ENCODE data around the gene TK2.
A peak's percentile ranks its signal among the peaks of the same experiment; 100 is the strongest.
"Not testable (repeated sequence)": the region's sequence is repeated elsewhere in the genome, so short reads cannot be mapped to it uniquely, and the experiment has no call there.

TK2 gene

DNA sequence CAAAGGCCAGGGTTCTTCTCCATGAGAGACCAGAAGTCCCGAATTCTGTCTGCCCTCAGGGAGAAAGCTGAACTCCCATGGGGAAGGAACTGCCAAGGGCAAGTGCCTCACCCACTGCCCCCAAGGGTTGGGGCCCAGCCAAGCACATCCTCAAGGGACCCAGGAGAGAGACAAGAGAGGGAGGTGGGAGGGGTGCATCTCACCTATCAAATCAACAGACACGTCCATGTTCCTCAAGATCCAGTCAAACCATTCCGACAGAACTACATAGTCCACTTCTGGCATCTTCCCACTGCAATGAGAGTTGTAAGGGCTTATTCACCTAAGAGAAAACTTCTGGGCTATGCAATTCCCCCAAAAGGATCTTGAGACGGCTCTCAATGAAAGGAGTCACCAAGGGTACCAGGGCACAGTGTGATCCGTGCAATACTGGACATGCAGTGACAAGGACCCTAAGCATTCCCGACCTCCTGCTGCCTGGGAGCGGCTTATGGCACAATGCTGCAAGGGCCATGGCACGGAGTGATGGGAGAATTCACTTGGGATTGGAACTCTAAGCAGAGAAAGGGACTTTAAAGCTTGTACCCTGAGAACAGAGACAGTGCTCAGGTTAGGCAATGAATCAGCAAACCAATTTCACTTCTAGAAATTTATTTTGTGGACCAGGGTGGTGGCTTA, 32.2 kb downstream of the TK2 start:
- peak; percentile 12 for DNase-seq

DNA sequence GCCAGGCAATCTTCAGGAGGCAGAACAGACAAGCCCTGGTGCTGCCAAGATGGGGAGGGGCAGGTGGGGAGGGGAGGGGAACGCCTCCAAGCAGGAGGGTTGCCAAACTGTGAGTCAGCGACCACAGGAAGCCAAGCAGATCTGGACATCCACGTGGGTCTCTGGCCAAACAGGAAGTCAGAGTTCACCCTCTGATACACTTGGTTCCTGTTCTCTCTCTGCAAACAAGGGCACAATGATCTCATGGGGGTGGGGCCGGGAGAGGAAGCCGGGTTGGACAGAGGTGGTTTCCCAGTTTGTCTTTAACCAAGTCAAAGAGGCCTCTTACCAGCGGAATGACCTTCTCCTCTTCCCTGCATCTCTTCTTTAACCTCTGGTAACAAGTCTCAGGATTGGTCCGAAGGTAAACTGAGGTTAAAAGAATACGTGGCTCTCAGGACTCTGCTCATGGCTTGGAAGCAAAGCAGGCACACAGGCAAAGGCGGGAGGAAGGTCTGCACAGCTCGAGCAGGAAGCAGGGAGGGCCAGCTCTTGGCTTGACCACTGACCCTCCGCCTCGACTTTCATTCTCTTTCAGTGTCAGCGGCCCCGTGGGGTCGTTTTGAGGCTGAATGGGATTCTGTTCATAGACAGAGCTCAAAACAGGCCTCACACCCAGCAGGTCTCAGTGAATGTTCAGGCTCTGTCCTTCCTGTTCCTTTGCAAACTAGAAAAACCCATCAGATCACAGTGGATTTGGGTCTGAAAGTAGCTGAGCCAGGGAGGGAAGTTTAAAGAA, 32.9 kb downstream of the TK2 start:
- peak; percentile 99 for DNase-seq

DNA sequence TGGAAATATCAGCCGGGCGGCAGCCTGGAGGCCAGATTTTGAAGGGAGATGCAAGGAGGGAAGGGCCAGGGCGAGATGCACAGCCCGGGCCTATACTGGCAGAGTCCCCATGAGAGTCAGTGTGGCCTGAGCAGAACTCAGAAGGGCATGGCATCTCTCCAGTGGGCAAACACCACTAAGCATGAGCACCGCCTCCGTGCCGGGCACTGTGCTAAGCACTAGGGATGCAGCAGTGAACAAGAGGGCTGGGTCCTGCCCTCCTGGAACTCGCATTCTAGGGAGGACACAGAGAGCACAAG, 33.5 kb downstream of the TK2 start:
- no peak for DNase-seq

DNA sequence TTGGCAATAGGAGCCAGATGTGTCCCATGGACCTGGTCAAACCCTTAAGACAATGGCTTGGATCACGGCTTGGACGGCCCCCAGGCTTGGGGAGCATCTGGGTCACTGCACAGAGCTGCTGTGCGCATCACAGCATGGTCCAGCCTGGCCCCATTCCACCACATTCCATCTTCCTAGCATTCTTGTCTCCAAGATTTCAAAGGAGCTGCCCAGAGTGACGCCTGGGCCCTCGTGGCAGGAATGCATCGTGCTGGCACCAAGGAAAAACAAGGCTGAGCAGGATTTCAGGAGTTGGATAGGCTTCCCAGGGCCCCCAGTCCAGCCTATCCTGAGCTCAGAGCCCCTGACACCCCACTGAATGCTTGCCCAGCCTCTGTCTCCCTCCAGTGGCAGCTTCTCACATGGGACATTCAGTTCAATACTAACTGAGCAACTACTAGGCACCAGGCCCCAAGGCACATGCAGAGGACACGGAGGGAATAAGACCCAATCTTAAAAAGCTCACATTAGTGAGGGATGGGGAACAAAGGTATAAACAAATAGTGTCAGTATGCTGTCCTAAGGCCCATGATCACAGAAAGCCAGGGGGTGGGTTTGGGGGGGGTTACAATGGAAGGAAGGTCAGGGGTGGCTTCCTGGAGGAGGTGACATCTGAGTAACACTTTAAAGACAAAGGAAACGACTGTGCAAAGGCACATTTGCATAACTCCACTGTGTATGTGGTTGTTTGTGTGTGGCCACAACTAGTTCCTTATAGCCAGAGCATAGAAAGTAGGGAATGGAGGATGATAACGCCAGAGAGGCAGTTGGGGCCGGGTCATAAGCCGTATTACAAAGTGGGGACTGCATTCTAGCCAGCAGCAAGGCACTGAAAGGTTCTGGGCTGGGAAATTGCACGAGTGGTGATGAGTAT, 34.1 kb downstream of the TK2 start:
- DNase-seq: peak; percentile 33

DNA sequence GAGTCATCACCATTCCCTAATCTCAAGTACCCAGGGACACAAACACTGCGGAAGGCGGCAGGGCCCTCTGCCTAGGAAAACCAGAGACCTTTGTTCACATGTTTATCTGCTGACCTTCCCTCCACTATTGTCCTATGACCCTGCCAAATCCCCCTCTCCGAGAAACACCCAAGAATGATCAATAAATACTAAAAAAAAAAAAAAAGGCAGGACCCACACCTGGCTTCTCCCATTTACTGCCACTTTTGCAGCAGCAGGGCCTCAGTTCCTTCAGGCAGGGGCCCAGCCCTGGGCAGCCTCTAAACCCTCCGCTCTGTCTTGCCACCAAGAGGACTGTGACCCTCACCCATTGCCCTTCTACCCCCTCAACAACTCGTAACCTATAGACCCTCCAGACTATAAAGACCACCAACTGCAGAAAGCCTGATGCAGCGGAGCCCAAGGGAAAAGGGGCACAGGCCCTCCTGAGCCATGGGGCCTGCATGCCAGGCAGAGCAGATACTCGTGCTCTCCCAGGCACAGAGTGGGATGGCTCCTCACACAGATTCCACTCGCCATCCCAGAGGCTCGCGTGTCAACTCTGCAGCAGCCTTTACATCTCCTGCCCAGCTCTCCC, 34.8 kb downstream of the TK2 start:
- not testable (repeated sequence) for DNase-seq

DNA sequence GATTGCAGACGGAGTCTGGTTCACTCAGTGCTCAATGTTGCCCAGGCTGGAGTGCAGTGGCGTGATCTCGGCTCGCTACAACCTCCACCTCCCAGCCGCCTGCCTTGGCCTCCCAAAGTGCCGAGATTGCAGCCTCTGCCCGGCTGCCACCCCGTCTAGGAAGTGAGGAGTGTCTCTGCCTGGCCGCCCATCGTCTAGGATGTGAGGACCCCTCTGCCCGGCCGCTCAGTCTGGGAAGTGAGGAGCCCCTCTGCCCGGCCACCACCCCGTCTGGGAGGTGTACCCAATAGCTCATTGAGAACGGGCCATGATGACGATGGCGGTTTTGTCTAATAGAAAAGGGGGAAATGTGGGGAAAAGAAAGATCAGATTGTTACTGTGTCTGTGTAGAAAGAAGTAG, 35.5 kb downstream of the TK2 start:
- DNase-seq: not testable (repeated sequence)

DNA sequence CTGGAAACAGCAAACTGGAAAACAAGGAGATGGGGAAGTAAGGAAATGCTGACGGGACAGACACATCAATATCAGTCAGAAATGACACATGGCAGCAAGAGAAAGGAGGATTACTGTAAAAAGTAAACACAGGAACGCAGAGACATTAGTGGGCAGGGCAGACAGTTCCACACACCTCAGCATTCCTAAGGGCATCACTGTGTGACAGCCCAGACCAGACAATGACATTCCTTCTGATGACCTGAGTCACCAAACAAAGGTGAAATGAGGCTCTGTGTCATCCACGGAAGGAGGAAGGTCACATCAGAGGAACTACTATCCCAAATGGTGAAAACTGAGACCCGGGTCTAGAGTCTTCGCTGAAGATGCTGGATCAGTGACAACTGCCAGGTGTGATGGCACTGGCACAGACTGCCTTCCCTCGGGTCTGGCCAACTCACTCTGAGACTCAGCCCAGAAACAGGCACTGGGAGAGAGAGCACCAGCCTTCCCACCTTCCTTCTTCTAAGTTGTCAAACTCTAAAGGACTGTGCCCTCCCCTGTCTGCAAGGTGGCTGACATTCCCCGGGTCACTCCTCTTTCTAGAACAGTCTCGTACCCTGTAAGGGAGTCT, 36.7 kb downstream of the TK2 start:
- DNase-seq: no peak

DNA sequence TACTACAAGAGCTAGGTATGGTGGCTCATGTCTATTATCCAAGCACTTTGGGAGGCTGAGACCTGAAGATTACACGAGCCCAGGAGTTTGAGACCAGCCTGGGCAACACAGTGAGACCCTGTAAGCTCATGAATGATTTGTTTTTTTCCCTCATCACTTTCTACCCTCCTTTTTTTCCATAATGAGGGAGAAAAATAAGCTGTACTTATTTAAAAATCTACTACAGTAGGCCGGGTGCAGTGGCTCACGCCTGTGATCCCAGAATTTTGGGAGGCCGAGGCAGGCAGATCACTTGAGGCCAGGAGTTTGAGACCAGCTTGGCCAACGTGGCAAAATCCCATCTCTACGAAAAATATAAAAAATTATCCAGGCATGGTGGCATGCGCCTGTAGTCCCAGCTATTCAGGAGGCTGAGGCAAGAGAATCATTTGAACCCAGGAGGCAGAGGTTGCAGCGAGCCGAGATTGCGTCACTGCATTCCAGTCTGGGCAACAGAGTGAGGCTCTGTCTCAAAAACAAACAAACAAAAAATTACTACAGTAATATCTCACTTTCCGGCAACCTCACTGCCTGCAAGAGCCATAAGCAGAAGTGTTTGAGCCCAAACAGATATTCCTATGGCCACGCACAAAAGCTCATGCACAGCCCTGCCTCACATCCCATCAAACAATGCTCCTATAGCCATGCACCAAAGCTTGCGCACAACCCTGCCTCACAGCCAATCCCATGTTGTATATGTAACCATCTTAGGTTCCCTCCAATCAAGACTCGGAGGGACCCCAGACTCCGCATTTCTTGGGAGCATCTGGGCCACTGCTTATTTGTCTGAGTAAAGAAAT, 37.4 kb downstream of the TK2 start:
- no peak for DNase-seq

DNA sequence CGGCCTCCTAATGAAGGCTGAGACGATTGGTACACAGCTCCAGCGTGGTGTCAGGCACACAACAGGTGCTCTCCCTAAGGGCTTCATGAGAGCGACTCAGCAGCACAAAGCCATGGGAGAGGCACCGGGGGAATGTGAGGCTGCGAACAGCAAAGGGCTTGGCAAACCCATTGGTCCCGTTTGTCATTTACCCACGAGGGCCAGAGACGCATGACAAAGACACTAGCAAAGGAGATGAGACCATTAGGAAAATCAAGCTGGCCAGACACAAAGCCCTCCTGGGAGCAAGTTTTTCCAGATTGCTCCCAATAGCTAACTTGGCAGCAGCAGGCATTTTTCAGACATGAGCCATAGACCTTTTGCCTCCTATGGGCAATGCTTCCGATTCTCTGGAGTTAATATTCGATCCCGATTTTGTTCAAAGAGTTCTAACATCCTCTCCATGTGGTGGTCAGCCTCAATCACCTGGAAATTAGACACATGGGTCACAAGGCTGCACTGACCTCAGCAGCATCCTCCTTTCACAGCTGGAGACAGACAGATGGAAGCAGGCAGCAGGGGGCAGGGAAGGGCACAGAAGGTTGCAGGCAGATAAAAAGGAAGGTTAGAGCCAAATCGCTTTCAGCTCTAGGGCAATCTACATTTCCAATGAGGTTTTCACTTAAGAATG, 38.2 kb downstream of the TK2 start:
- DNase-seq: peak; percentile 40

DNA sequence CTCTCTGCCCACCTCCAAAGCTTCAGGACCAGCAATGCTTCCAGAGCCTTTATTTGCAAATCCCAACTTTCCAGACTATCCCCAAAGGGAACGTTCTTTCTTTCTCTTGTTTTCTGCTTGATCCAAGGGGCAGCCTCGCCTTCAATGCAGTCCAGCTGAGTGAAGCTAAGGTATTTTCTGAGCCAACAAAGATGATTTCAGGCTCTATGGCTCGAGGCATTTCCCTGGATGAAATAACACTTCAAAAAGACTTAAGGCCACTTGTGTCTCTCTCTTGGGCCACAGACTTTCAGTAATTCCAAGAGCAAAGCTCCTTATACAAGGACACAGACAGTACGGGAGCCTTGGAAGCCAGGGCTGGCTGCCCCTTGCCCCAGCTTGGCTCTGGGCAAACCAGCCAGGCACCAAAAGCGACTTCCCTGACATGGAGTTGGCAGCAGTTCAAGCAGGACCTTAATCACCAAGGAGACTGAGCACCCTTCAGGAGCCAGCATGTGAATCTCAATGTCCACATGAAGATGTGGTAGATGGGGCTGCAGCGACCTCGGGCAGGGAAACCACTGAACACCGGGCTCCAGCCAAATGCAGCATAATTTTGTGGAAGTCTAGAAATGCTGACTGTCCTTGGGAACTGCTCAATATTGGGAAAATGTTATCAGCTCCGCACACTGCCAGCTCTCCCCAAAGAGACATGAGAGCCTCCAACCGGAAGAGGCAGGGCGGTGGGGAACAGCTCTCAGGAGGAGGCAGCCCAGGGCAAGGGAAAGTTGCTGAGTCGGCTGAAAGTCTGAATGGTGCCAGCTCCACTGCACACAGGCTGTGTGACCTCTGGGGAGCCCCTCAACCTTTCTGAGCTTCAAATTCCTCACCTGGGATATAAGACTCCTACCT, 39.0 kb downstream of the TK2 start:
- no peak for DNase-seq

DNA sequence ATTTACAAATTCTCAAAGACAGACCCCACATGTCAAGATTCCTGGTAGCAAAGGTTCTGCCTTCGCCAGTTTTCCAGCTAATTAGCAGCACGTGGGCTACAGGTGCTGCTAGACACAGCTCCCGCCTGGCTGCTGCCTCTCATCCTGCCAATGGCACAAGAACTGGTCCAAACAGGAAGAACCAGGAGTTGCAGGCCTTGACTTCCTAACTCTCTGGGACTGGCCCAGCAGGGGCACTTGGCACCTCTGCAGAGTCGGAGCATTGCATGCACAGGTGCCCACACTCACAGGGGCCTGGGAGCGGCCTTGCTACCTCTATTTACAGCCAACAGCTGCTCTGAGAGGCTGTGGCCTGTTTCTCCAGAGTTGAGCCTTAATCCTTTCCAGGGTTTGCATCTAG, 39.6 kb downstream of the TK2 start:
- no peak for DNase-seq

DNA sequence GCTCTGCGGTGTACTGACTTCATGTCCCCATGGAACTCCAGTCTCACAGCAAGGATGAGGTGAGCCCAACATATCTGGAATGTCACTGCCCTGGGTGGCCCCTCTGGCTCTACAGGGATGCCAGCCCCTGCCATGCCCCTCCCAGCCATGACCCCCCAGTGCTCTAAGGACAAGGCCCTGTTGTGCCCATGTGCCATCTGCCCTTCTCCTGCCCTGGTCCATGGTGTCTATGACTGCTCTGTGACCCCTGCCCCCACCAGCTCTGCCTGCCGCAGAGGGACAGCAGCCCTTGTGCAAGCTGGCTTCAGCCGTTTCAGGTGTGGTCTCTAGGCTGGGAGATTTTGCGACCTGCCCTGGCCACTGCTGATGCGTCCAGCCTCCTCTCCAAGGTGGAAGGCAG, 40.3 kb downstream of the TK2 start:
- no peak for DNase-seq

DNA sequence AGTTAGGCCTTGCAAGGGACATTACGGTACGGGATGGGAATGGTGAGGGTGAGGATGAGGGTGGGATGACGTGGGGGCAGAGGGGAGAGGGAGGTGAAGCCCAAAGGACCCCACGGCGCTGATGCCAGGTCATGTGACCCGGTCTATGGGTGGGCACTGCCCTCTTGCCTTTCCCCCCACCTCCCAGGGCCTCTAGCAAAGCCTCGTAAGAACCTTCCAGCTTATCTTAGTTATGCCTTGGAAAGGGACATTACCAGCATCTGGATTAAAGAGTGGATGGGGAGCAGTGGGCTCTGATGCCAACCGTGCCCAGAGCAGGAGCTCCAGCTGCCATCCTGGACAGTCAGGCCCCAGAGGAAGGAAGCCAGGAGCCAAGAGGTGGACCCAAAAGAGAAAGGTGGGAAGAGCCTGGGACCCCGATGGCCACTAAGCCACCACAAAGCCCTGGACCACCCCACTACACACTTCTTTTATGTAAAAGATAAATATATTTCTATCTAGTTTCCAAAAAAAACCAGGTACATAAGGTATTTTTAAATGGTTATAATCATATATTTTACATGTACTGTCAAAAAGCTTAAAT, 40.9 kb downstream of the TK2 start:
- no peak for DNase-seq

DNA sequence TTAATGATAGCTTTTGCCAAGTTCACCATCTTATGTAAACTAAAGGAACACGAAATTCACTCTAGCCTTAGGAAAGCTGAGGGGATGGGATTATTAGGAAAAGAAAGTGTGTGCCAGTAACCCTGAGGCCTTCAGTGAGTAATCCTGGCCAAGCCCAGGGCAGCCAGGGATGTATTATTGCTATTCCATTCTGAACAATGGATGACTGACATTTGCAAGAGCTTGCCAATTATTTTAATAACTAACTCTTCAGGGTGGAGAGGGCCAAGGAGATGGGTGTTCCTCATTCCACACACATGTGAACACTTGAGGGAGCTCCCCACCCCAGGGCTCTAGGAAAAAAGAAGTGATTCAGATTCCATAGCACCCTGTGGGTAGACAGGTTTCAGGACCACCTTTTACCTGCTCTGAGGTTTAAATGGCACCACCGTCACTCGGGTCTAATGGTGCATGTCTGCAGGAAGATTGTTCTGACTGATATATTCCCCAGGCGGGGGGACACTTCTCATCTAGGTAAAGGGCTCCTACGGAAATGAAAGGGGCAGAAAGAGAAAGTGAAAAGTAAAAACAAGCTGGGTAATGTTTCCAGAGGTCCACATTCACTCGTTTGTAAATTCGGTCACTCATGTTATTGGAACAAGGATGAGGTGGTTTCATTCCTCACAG, 41.5 kb downstream of the TK2 start:
- DNase-seq: no peak

DNA sequence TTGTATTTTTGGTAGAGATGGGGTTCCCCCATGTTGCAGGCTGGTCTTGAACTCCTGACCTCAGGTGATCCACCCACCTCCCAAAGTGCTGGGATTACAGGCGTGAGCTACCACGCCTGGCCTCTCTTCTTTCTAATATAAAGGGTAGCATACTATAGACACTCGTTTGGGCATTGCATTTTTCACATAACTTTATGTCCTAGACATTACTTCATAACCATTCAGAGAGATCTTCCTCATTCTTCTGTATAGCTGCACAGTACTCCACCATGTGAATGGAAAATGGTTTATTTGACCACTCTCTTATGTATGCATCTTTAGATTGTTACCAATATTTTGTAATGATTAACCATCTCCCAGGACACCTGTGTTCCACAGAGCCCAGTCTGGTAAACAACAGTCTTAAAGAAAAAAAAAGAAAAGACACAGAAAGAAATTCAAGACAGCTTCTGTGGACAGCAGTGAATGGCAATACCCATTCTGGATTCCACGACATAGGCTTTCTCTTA, 42.1 kb downstream of the TK2 start:
- DNase-seq: no peak

DNA sequence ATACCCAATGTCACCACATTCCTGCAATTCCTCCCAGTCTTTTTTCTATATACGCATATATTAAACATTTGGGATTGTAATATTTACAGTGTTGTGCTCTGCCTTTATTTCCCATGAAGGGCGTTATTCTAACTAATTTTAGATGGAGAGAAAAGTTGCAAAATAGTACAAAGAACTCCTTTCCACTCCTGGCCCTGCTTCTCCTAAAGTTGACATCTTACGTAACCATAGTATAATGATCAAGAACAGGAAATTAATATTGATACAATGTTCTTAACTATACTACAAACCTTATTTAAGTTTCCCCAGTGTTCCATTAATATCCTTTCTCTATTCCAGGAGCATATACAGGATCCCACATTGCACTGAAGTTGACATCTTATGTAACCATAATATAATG, 46.3 kb downstream of the TK2 start:
- no peak for DNase-seq

DNA sequence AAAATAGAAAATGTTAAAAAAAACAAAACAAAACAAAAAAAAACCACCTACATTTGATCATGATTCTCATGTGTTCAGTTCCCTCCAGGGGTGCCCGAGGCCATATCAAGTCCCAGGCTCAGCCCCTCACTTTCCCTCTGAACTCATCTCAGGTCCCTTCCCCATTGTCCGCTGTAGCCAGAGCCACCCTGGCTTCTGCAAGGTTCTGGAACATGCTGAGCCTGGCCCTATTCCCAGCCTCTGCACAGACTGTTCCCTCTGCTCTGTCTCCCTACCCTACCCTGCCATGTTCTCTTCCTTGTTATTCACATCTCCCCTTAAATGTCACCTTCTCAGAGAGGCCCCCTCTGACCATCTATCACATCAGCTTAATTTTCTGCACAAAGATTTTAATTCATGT, 46.9 kb downstream of the TK2 start:
- DNase-seq: no peak

DNA sequence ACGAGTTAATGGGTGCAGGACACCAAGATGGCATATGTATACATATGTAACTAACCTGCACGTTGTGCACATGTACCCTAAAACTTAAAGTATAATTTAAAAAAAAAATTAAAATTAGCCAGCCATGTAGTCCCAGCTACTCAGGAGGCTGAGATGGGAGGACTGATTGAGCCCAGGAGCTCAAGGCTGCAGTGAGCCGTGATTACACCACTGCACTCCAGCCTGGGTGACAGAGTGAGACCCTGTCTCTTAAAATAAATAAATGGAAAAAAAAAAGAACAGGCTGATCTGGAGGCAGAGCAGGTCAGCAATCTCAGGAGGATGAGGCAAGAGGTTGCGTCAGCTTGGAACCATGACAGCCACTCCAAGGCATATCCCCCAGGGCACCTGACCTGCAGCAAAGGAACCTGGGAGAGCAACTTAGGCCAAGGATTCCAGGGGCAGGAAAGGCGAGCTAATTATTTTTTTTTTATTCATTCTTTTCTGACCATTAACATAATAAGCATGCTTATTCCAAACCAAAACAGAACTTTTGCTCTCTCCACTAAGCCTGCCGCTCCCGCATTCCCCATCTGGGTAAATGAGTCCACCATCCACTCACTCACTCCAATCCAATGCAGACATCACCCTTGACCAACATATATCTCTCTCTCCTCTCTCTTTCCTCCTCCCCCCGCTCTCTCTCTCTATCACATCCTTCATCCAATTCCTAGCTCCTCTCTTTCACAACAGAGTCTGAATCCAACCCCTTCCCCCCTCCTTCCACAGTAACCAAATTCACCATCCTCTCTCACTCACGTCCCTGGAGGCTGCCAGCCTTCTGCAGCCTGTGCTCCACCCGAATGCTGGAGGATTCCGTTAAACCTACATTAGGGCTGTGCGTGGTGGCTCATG, 47.7 kb downstream of the TK2 start:
- DNase-seq: no peak
